K562 (cell line): ENCODE measurements around the gene SGPP1. TPM values are rescaled to one million over a fixed set of nuclear protein-coding genes. Genes with fewer than 3 reads are reported as not detected.

Source experiments
- ATAC-seq: fragments of 200-7000 bp; cut with Tn5 transposase; 3 replicates; pipeline ENCODE4 v1.9.1; 2020; ENCODE audit warnings: moderate library complexity
- BruUV-seq: library from RNA; stranded (reverse); fragments of 400-500 nt; replicated peaks from 2 replicates; lab custom pipeline; 2021; lab: Mats Ljungman, UMichigan
- CTCF ChIA-PET: fragments of 300-600 bp; formaldehyde crosslinking; extraction: SDS; loops from one replicate; lab custom pipeline; 2021; ENCODE audit warnings: low intra/inter-chr PET ratio; lab: Yijun Ruan, JAX
- POLR2A ChIA-PET: fragments of 300-600, 350-650 bp; sonication (Branson Sonifier 250); formaldehyde crosslinking; extraction: SDS; loops from one replicate; lab custom pipeline; 2021; ENCODE audit warnings: antibody characterized with exemption, inconsistent platforms; lab: Yijun Ruan, JAX
- DNase-seq, 4 experiments: peaks; one replicate each; pipeline versions ENCODE4 v3.0.0 to v3.0.0-alpha.2; 2011 to 2018; ENCODE audit warnings: low spot score in 3 of 4, mixed read lengths in 3 of 4; ENCODE audit errors: extremely low read depth in 1 of 4
- FAIRE-seq: peaks from 2 replicates; lab custom pipeline; 2011; peaks lifted over from hg19 to GRCh38; lab: Jason Lieb, UNC
- H2AFZ ChIP-seq: 2 replicates; pipeline ENCODE4 v1.6.0; 2011; ENCODE audit warnings: low read depth, low read length, control low read depth, inconsistent platforms
- H3K27ac ChIP-seq: fragments of 200-600 bp; 3 replicates; pipeline ENCODE4 v1.8.0; 2011; ENCODE audit warnings: low read depth, mild to moderate bottlenecking, control low read depth, inconsistent platforms, low read length, moderate library complexity, mixed read lengths; ENCODE audit errors: extremely low read depth
- H3K27me3 ChIP-seq, 2 experiments: fragments of 300-600 bp in 1 of 2; 2 replicates in 1 of 2; 3 replicates in 1 of 2; pipeline versions ENCODE4 v1.6.0 to v1.8.0; 2011; ENCODE audit warnings: inconsistent platforms in 2 of 2, low read length in 2 of 2, mild to moderate bottlenecking in 1 of 2, mixed read lengths in 1 of 2, moderate library complexity in 1 of 2; ENCODE audit not compliant: control insufficient read depth in 2 of 2, insufficient read depth in 2 of 2
- H3K36me3 ChIP-seq: fragments of 300-600 bp; 3 replicates; pipeline ENCODE4 v1.8.0; 2011; ENCODE audit warnings: mild to moderate bottlenecking, low read length, inconsistent platforms; ENCODE audit not compliant: control insufficient read depth, insufficient read depth
- H3K4me1 ChIP-seq, 2 experiments: fragments of 200-600 bp in 1 of 2; replicated peaks in 1 of 2; 2 replicates in 1 of 2; 3 replicates in 1 of 2; pipeline versions ENCODE4 v1.5.1 to v1.8.0; 2011; ENCODE audit warnings: inconsistent platforms in 2 of 2, low read length in 2 of 2, mild to moderate bottlenecking in 1 of 2, mixed read lengths in 1 of 2, moderate library complexity in 1 of 2; ENCODE audit not compliant: control insufficient read depth in 2 of 2, insufficient read depth in 2 of 2
- H3K4me2 ChIP-seq: 2 replicates; pipeline ENCODE4 v1.6.1; 2011; ENCODE audit warnings: low read length, control low read depth, inconsistent platforms, mixed read lengths; ENCODE audit not compliant: insufficient read depth
- H3K4me3 ChIP-seq: fragments of 200-600 bp; sonication (generic), shearing (Covaris generic); 2 replicates; pipeline ENCODE4 v1.5.1; 2016; ENCODE audit warnings: control low read depth, inconsistent platforms
- H3K79me2 ChIP-seq: fragments of 200-600 bp; 3 replicates; pipeline ENCODE4 v1.8.0; 2011; ENCODE audit warnings: low read length, inconsistent platforms; ENCODE audit not compliant: control insufficient read depth, insufficient read depth
- H3K9ac ChIP-seq, 2 experiments: 2 replicates each; pipeline versions ENCODE4 v1.6.0 to v1.6.1; 2011; ENCODE audit warnings: low read depth in 2 of 2, low read length in 2 of 2, control low read depth in 1 of 2, inconsistent platforms in 1 of 2, mild to moderate bottlenecking in 1 of 2, mixed read lengths in 1 of 2; ENCODE audit not compliant: insufficient read depth in 1 of 2
- H3K9me1 ChIP-seq: one replicate; pipeline ENCODE4 v1.6.0; 2011; ENCODE audit warnings: inconsistent platforms, mild to moderate bottlenecking, low read length, moderate library complexity; ENCODE audit not compliant: control insufficient read depth, insufficient read depth
- H3K9me3 ChIP-seq: replicated peaks from 2 replicates; pipeline ENCODE4 v1.5.1; 2011; ENCODE audit warnings: low read depth, low read length, inconsistent platforms; ENCODE audit not compliant: control insufficient read depth, insufficient read depth
- H4K20me1 ChIP-seq: replicated peaks from 2 replicates; pipeline ENCODE4 v1.6.1; 2011; ENCODE audit warnings: low read length, inconsistent platforms, mixed read lengths; ENCODE audit not compliant: control insufficient read depth, insufficient read depth
- ASH1L ChIP-seq: fragments of 450-650 bp; IDR thresholded peaks from 2 replicates; pipeline ENCODE4 v1.6.1; 2018; ENCODE audit warnings: borderline replicate concordance, mild to moderate bottlenecking, low read depth; ENCODE audit not compliant: partially characterized antibody
- BACH1 ChIP-seq: fragments of 200-800 bp; sonication (Bioruptor generic); IDR thresholded peaks from 2 replicates; pipeline ENCODE4 v1.6.1; 2016; ENCODE audit warnings: missing genetic modification characterization, missing compliant biosample characterization
- E2F3 ChIP-seq: fragments of 250-450 bp; sonication (Bioruptor Pico); IDR thresholded peaks from 2 replicates; pipeline ENCODE4 v1.4.0; 2020; ENCODE audit warnings: mild to moderate bottlenecking
- GTF2E2 ChIP-seq: fragments of 200-800 bp; sonication (Bioruptor generic); IDR thresholded peaks from 2 replicates; pipeline ENCODE4 v1.6.1; 2016; ENCODE audit warnings: missing genetic modification characterization, missing compliant biosample characterization
- NR2C2 ChIP-seq, 2 experiments: fragments of 200-800 bp in 1 of 2; sonication (Bioruptor generic) in 1 of 2; sonication (generic) in 1 of 2; formaldehyde crosslinking in 1 of 2; IDR thresholded peaks; 2 replicates each; pipeline versions ENCODE4 v1.6.1 to v1.8.0; 2016 to 2022; ENCODE audit warnings: mild to moderate bottlenecking in 1 of 2, missing compliant biosample characterization in 1 of 2, missing genetic modification characterization in 1 of 2, missing genetic modification reagents in 1 of 2
- SMAD4 ChIP-seq: fragments of 250-450 bp; sonication (Bioruptor Pico); conservative IDR thresholded peaks from 2 replicates; pipeline ENCODE4 v1.8.0; 2021; ENCODE audit warnings: inconsistent platforms, mild to moderate bottlenecking, moderate library complexity
- SMARCE1 ChIP-seq: fragments of 450-650 bp; IDR thresholded peaks from 2 replicates; pipeline ENCODE4 v1.7.1; 2016; ENCODE audit warnings: mild to moderate bottlenecking
- SP1 ChIP-seq: sonication (generic); formaldehyde crosslinking; IDR thresholded peaks from 2 replicates; pipeline ENCODE4 v1.8.1; 2022; ENCODE audit warnings: mild to moderate bottlenecking, missing genetic modification reagents
- ZKSCAN8 ChIP-seq: fragments of 200-800 bp; sonication (Bioruptor generic); IDR thresholded peaks from 2 replicates; pipeline ENCODE4 v1.6.1; 2016; ENCODE audit warnings: missing genetic modification characterization, missing compliant biosample characterization
- ZNF134 ChIP-seq: fragments of 250-450 bp; sonication (Bioruptor Pico); conservative IDR thresholded peaks from 2 replicates; pipeline ENCODE4 v1.4.0; 2020
- WGBS: fragments of 100-300 bp; shearing (Covaris generic); methylation state at CpG from one replicate; pipeline ENCODE4 v1.1.6; 2016; ENCODE audit warnings: low coverage, mixed read lengths; ENCODE audit not compliant: insufficient coverage; ENCODE audit errors: missing lambda C conversion rate; 5-methylcytosine and 5-hydroxymethylcytosine counted together
- in situ Hi-C: fragments of 300-500 bp; cut with MboI; formaldehyde crosslinking; loops from 4 replicates; pipeline ENCODE4 v1.15.0; 2018; ENCODE audit warnings: inconsistent platforms, mixed read lengths
- intact Hi-C: fragments of 100-400 bp; cut with micrococcal nuclease; formaldehyde crosslinking; loops from 2 replicates; pipeline ENCODE4 v1.14.2; 2022
- polyA plus RNA-seq, 8 experiments: library from polyadenylated mRNA; depleted of rRNA in 4 of 8; stranded (reverse) in 5 of 8; unstranded in 3 of 8; fragments of >200 nt; fragmentation: Nextera tagmentation in 2 of 8; fragmentation: Illumina TruSeq in 1 of 8; extraction: Ambion mirVana in 2 of 8; extraction: Trizol in 1 of 8; gene quantifications; 2 replicates each; pipeline versions ENCODE4 v1.2.1 to v1.2.3, GENCODE V29; 2011 to 2014; ENCODE audit warnings: inconsistent platforms in 1 of 8, missing spikeins in 1 of 8
- total RNA-seq, 7 experiments: library from RNA; depleted of rRNA in 6 of 7; stranded (reverse); fragments of >200 nt in 6 of 7; fragmentation: Illumina TruSeq in 2 of 7; extraction: Trizol in 2 of 7; gene quantifications; 2 replicates each; pipeline versions ENCODE4 v1.2.1 to v1.2.3, GENCODE V29; 2011 to 2021; ENCODE audit warnings: low replicate concordance in 1 of 7
- TF ChIP-seq, protein P1 (sequence below), 2 experiments: fragments of 450-650 bp; formaldehyde crosslinking in 1 of 2; IDR thresholded peaks; 2 replicates each; pipeline versions ENCODE4 v1.4.0 to v1.6.1; 2014 to 2020; ENCODE audit warnings: mild to moderate bottlenecking in 2 of 2, borderline replicate concordance in 1 of 2, low read depth in 1 of 2
- TF ChIP-seq, protein P2 (sequence below): IDR thresholded peaks from 2 replicates; pipeline ENCODE4 v1.6.1; 2011; ENCODE audit not compliant: insufficient read length; ENCODE audit errors: extremely low read depth

Gene SGPP1
- total and polyA plus RNA-seq, 9 of the 15 experiments (the other 6 are each of a cell fraction or from before 2014, with no cell fraction given) = 2.2 to 7.3 (median 5.6) TPM

DNA sequence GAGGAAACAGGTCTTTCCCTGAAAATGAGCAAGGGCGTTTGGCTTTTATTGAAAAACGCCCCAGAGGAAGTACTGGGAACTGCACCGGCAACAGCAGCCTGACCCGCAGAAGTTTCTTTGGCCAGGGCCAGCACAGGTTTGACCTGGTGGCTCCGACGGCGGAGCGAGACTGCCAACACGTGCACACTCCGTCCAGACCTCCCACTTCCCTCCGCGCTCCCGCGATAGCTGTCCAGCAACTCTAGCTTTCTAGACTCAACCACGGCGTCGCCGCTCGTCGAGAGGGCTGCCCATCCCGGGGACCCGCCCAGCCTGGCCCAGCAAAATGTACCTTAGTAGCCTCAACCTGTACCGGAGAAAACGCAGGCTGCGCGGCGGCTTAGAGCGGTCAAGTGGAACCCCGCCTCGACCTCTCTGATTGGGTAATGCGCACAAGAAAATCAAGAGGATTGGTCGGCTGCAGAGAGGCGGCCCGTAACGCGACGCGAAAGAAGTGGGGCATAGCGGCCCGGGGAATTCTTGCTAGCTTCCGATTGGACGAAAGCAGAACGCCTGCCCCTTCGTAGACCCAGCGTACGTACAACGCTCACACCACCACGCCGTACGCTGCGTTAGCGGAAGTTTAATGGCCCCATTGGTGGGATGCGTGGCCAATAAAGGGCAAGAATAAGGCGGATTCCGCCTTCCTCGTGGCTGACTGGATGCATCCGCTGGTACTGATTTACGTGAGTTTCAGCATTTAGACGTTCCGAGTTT lies 86.2 kb downstream of the SGPP1 start, which contains the start of gene WDR89:
Gene WDR89, minus strand, starts transcription at position 399 of the 756 bp plus-strand sequence. CDS start 41,929 bp downstream, outside the sequence.
- in situ Hi-C loops = no loop called here
- peak; percentile 90 to 97 (median 95) for DNase-seq
- intact Hi-C loops = loop anchor here (2.0 kb wide), 1 partner anchor 85 kb away; no protein-coding TSS in a partner anchor
- ChIA-PET CTCF (interaction anchor here (0.7 kb wide), 1 partner anchor 9 kb away, joined by 5 read pairs; no protein-coding TSS in a partner anchor), POLR2A (interaction anchor here (0.8 to 1.7 kb wide), 5 partner anchors 10 to 149 kb away, joined by 3 to 7 read pairs (median 5); no protein-coding TSS in a partner anchor)
- FAIRE-seq = peak; percentile 100
- peak within 1 kb of the TSS; percentile 97 for H2AFZ ChIP-seq
- H3K4me3 ChIP-seq = peak within 1 kb of the TSS; percentile 56
- no TSS peak for BruUV-seq
- H3K36me3 ChIP-seq = peaks cover 9% of the 10 kb centered on the region
- H3K79me2 ChIP-seq = peaks cover 56% of the 10 kb centered on the region
- H4K20me1 ChIP-seq = no peaks in the 10 kb centered on the region
- peak within 1 kb of the TSS; percentile 92 for H3K27ac ChIP-seq
- under 1% methylated on average over 46 of the region's 60 CpGs for WGBS
- H3K9me1 ChIP-seq = no peaks in the 10 kb centered on the region
- peak within 1 kb of the TSS; percentile 92 to 93 for H3K9ac ChIP-seq
- no peaks in the 10 kb centered on the region for H3K9me3 ChIP-seq
- peak within 1 kb of the TSS; percentile 87 for H3K4me2 ChIP-seq
- ATAC-seq = peak; percentile 92
- no peaks in the 10 kb centered on the region for H3K27me3 ChIP-seq
- H3K4me1 ChIP-seq = peaks cover 0 to 7% of the 10 kb centered on the region in 2 experiments; a peak in 4 of 5 replicates
- TF ChIP-seq ZNF134 = no peak
- peak; percentile 88 for TF ChIP-seq ASH1L
- TF ChIP-seq NR2C2 (CRISPR knock-in tag; IDR thresholded peaks at IDR 0.05) = peak; percentile 27; the same call in 1 of the 2 replicates
- TF ChIP-seq NR2C2 (tag; IDR thresholded peaks at IDR 0.05) = peak; percentile 88
- TF ChIP-seq E2F3 = no peak
- peak; percentile 77 for TF ChIP-seq SP1 (CRISPR knock-in tag)
- peak; percentile 88 for TF ChIP-seq GTF2E2 (tag)
- TF ChIP-seq SMAD4 = peak; percentile 61
- TF ChIP-seq BACH1 (tag) = no peak
- TF ChIP-seq, protein P1, sequence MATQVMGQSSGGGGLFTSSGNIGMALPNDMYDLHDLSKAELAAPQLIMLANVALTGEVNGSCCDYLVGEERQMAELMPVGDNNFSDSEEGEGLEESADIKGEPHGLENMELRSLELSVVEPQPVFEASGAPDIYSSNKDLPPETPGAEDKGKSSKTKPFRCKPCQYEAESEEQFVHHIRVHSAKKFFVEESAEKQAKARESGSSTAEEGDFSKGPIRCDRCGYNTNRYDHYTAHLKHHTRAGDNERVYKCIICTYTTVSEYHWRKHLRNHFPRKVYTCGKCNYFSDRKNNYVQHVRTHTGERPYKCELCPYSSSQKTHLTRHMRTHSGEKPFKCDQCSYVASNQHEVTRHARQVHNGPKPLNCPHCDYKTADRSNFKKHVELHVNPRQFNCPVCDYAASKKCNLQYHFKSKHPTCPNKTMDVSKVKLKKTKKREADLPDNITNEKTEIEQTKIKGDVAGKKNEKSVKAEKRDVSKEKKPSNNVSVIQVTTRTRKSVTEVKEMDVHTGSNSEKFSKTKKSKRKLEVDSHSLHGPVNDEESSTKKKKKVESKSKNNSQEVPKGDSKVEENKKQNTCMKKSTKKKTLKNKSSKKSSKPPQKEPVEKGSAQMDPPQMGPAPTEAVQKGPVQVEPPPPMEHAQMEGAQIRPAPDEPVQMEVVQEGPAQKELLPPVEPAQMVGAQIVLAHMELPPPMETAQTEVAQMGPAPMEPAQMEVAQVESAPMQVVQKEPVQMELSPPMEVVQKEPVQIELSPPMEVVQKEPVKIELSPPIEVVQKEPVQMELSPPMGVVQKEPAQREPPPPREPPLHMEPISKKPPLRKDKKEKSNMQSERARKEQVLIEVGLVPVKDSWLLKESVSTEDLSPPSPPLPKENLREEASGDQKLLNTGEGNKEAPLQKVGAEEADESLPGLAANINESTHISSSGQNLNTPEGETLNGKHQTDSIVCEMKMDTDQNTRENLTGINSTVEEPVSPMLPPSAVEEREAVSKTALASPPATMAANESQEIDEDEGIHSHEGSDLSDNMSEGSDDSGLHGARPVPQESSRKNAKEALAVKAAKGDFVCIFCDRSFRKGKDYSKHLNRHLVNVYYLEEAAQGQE (IDR thresholded peaks at IDR 0.05; ENCODE audit: borderline replicate concordance) = peak; percentile 41
- TF ChIP-seq, protein P1 (CRISPR knock-in tag; IDR thresholded peaks at IDR 0.05; ENCODE audit: low read depth) = no peak
- TF ChIP-seq ZKSCAN8 = no peak
- TF ChIP-seq, protein P2, sequence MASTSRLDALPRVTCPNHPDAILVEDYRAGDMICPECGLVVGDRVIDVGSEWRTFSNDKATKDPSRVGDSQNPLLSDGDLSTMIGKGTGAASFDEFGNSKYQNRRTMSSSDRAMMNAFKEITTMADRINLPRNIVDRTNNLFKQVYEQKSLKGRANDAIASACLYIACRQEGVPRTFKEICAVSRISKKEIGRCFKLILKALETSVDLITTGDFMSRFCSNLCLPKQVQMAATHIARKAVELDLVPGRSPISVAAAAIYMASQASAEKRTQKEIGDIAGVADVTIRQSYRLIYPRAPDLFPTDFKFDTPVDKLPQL = peak; percentile 34
- TF ChIP-seq SMARCE1 = no peak
